NCI-H2171 treated with DMSO at 0.1 percent for 48 hours (cell line): Measurements from ENCODE around the gene KCNA10.

Source experiments
- DNase-seq: peaks from one replicate; lab custom pipeline; 2025; lab: John Stamatoyannopoulos, UW

KCNA10 gene

DNA sequence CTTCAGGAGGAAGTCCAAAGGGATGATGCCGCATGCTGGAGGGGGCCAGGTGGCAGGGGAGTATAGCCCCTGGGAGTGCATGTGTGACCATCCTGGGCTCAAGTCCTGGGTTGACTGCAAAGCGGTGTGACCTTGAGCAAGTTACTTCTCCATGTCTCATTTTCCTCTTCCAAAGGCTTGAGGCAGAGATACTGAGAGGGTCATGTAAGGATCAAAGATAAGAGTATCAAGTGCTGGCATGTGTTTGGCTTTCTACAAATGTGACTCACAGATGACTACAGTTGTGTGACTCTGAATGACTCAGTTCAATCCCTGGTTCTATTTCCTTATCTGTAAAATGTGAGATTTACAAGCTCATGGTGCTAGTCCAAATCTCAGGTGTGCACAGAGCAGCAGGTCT, 41.9 kb downstream of the KCNA10 start:
- DNase-seq = no peak

- no peak for DNase-seq
Measured at GRCh38 chr1:110476028-110476765, 42.8 kb downstream of the KCNA10 start.

GRCh38 chr1:110475362-110476027, 43.5 kb downstream of the KCNA10 start:
- no peak for DNase-seq

DNA sequence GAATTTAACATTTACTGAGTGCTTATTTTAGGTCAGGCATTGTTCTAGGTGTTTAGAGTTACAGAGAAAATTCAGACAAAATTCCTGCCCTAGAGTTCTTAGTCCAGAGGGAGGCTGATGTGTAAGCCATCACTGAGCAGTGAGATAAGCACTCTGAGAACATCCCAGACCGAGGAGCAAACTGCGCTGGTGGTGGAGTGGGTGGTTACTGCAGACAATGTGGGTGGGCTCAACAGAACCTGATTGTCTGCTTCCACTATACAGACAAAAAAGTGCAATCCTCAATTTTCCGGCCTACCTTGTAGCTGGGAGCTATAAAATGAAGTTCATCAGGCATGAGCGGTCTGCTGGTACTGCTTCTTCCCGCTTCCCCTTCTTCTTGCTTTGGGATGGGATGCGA, 44.5 kb downstream of the KCNA10 start:
- DNase-seq = no peak

DNA sequence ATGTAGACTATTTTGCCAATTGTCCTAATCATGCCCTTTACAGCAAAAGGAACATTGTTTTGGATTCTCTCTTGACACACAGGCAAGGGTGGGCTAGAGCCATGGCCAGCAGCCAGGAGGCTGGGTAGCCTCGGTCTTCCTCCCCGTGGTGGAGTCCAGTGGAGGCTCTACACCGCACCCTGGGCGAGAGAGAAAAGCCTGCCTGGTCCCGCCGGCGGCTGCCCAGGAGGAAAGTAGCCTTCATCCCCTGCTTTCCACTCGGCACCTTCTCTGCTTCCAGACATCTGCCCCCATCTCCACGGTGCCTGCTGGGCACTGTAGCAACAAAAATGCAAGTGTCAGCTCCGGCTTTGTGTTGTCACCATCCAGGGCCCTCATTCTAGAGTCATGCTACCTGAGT, 46.4 kb downstream of the KCNA10 start:
- DNase-seq = no peak

DNA sequence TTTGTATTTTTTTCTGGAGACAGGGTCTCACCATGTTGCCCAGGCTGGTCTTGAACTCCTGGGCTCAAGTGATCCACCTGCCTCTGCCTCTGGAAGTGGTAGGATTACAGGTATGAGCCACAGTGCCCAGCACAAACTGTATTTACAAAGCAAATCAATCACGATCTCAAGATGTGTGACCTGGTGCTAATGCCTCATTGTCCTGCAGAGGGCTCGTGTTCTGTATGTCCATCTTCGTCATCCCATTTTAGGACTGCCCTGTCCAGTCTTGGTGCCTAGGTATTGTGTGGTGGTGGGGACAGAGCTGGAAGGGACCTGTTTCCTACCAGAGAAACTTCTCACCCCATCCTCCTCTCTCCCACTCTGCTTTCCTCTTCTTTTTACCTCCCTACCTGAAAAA, 47.8 kb downstream of the KCNA10 start:
- no peak for DNase-seq
